Stimulated activated CD8-positive, alpha-beta memory T cell treated with anti-CD3 and anti-CD28 coated beads, Interleukin-15, amount 100 ng/mL, for 1 hour (primary cell): ENCODE results near the gene TANC1.

Experiments used
- DNase-seq: peaks from one replicate; pipeline ENCODE4 v3.0.0-alpha.2; 2020; ENCODE audit warnings: low read depth

The TANC1 gene

DNA sequence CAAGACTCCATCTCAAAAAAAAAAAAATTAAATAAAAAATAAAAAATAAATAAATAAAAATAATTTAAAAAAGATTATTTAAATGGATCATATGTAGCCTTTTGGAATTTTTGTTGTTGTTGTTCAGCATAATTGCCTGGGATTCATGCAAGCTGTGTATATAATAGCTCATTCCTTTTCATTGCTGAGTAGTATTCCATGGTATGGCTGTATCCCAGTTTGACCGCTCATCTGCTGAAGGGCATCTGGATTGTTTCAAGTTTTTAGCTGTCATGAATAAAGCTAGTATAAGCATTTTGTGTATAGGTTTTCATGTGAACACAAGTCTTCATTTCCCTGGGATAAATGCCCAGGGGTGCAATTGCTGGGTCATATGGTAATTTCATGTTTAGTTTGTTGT is 6.4 kb upstream of the TANC1 start:
- no peak for DNase-seq

DNA sequence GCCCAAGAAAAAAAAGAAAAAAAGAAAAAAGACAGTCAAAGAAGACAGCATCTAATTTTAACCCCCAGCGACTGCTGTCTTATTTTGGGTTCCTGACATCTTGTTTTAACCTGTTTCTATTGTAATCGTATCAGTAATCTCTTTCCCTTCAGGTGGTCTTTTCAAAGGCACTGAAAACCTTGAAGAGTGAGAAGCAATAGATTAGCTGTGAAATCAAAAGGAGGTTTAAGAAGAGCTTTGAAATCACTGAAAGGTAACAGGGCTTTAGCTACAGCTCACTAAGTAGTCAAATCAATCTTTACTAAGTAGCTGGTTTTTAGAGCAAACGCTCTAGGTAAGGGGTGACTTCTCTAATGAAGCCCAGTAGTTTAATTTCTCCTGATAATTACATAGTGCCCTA is 5.4 kb upstream of the TANC1 start:
- no peak for DNase-seq

DNA sequence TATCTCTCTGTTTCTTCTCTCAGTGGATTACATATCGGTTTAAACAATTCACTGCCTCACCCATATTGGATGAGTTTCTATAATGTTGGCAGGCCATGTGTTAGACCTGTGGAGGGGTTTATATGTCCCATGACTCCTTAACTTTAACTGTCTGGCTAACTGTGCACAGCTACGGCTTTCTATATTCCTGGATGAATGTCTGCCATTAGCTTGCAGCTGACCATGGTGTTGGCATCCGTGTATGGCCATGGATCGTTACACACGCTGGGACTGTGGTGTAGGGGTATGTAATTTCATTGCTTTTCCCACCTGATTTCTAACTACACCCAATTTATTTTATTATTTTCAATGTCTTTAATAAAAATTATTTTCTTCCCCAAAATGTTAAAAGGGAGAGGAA is 3.3 kb upstream of the TANC1 start:
- DNase-seq = no peak

DNA sequence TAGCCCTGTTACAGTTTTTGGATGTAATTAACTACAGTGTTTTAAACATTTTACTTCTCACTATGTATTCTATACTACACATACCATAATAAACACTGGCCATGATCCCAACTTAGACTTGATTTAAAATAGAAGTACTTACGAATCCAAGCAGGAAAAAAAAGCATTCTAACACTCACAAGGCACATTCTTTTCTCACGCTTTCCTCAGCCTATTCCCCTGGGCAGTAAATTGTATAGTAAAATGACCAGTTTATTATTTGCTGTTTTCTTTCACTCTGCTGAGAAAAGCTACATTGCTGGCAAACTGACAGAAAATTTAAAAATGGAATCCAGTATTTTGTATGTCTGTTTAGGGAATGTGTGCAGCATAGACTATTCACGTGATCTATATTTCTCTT is 2.8 kb upstream of the TANC1 start:
- DNase-seq = no peak

DNA sequence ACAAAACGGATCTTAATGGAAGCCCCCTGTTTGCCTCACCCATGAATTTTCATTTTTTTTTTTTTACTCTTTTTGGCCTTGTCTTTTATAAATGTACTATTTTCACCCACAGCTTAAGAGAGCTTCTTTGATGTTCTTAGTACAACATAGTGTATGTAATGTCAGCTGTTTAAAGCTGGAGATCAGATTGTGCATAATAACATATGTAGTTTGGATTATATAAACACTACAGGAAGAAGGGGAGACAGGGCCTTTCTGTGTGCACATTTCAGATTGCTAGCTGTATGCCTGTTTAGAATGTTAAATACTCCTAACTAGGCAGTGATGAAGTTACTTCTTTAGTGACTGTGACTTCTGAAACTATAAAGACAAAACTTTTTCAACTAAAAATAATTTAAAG is 2.1 kb upstream of the TANC1 start:
- no peak for DNase-seq

DNA sequence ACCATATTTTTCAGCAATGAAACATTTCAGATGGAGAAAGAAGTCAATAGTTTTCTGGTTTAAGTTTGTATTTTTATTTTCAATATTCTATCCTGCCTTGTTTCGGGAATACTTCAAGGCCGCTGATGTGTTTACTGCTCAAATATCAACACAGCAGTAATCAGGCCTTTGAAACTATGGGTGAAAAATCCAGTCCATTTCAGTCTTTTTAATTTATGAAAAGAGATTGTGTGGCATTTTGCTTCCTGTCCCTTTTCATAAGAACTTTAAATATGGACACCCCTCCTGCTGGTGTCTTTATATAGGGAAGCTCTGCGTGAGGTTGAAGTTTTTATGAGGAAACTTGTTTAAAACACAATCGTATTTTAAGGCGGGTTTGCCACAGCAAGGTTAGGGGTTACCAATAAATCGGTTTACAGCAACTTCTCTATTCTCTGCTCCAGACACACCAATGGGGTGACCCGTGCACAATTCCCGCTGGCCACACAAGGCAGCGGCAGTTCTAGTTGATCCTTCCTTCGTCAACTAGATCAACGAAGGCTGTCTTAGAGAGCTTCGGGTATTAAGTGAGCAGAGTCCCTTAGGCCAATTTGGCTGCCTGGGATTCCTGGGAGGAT is 1.2 kb upstream of the TANC1 start:
- no peak for DNase-seq

DNA sequence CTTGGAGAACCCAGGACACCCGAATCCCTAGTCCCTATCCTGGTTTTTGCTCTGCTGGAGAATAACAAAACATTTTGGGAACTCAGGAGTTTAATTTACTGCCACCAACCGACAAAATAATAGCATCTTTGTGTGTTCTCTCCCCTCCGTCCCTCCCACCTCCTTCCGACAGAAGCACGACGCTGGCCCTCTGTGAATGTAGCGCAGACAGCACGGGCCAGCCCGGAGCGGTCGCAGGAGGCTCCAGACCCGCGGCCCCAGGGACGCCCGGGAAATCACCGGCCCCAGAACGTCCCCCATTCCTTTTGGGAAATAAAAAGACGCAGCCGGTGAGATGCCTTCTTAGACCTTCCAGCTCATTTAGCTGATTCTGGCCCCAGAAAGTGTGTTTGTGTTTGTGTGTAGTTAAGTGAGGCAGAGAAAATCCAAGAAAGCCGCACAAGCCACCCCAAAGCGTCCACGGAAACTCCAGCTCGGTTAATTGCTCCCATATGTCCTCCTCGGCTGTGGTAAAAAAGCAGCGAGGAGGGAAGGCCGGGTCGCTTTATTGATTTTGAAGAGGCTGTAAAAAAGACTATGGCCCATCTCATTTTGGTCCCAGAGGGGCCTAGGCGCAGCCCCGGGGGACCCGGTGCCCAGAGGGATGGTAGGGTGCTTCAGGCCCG is 577 bp upstream of the TANC1 start:
- DNase-seq = no peak

DNA sequence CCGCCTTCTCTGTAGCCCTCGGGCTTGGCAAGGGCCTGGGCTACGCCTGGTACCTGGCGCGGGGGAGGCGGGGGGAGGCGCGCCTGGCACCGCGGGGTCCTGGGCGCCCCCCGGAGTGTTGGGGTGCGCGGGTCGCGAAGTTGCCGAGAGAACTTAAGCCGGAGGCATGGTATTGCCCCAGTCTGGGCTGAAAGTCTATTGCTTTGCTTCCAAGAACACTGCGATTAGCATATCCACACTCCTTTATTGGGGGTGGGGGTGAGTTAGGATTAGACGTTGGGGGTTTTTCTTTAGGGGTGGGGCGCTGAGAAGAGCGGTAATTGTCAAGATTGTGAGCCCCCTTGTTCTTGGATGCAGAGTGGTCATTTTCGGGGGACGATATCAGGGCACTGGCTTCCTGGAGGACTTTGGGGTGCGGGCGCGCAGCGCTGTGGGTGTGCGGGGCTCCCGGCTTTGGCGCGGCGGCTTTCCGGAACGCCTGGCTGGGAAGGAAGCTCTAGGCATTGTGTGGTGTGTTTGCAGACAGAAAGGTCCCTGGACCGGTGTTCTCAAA is 798 bp downstream of the TANC1 start:
- DNase-seq = no peak

DNA sequence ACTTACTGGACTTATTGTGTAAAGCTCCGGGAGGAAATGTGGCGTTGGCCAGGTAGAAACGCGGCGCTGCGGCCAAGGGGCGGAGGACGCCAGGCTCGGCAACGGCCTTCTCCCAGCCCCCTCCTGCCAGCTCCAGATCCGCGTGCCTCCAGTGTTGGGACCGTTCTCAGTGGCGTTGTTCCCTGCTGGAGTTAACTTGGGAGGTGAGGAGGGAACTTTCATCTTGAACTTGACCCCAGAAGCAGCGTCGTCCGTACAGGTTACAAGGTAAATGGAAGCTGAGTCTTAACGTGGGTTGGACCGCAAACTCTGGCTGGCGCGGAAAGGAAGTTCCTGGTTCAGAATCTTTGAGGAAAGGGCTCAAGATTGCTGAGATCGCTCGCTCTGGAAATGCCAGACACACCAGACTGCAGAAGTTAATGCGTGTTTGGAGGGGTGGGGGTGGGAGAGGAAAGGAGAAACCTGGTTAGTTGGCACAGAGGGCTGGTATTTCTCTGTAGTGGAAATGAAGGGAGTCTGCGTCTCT is 1.3 kb downstream of the TANC1 start:
- DNase-seq = no peak

DNA sequence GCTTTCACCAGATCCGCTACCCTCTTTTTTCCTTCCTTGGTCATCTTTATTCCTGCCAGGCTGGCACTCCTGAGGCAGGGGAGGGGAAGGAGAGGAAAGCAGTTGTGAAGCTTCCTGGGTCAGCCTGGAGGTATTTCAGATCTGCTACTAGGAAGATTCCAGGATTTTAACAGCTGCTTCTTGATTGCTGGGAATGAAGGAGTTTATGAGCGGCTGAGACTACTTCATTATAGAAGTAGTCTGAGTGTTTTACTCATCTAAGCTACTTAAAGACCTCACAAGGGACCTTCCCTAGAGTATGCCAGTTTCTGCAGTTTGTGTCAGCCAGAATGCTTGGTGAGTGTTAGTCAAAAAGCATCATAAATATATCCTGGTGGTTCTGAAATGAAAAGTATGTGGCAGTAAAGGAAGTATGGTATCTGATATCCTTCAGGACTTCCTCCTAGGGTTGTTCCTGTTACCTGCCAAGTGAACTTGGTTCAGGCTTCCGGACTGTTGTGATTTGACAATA is 1.9 kb downstream of the TANC1 start:
- DNase-seq = no peak

DNA sequence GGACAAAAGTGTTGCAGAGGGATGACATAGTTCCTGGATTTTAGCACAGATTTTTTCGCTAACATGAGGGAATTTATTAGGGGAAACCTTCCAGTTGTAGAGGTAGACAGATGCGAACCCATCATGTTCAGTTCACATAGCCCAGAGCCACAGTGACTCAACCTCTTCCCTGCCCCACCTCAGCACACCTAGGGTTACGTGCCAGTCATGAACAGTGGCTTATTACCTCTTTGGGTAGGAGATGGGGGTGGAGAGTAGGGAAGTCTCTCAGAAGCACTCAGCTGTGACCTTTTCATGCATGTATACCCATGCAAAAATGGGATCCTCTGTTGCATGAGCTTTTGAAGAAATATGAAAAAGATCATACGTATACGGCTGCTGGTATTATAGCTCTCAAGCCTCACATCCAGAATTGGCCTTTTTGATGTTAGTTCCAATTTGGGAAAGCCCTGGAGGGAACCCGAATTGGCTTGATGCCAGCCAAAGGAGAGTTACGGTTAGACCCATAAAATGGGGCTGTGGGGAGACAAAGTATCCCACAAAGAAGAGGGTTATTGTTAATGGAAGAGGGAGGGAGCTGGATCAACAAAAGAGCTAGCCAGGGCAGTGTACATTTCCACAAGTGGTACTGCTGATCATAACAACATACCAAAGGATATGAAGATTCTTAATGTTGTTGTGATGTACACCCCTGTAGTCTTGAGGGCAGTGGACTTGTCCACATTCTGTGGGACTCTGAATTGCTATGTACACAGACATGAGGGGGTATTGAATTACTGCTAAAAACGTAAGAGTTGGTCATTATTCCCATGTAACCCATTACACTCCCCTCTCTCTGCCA is 4.9 kb downstream of the TANC1 start:
- no peak for DNase-seq

DNA sequence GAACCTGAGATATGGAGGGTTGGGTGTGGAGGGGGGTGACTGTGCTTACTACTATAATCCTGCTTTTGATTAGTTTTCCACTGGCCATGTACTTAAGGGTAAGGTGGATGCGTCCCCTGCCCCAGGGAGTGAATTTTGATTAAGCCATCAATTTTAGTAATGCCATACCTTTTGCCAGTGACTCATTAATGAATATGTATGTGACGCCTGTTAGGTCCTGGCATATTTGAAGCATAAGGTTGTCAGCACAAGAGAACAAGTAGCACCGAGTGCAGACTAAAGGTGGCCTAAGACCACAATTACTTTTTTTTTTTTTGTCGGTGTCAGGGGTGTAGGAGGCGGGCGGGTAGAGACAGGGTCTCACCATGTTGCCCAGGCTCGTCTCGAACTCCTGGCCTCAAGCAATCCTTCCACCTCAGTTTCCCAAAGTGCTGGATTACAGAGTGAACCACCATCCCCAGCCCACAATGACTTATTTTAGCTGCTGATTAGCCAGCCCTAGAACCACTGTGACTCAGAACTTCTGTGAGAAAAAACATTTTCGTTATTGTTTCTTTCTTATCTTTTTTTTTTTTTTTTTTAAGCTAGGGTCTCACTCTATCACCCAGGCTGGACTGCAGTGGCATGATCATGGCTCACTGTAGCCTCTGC is 7.0 kb downstream of the TANC1 start:
- DNase-seq = no peak

DNA sequence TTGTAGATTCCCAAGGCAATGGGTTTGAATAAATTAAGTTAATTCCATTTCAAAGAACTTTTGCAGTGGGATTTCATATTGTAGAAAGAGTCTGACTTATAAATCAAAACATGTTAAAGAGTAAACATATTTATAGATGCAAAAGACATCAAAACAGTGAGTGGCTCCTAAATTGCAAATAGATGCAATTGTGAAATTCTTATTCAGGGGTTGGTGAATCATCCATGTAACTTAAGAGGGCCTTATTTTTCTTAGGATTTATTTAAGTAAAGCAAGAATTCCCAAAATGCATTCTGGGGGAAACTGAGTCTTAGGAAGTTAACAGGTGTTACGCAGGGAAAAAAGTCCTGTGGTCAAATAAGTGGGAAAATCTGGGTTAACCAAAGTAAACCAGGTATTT is 11.3 kb downstream of the TANC1 start:
- no peak for DNase-seq

DNA sequence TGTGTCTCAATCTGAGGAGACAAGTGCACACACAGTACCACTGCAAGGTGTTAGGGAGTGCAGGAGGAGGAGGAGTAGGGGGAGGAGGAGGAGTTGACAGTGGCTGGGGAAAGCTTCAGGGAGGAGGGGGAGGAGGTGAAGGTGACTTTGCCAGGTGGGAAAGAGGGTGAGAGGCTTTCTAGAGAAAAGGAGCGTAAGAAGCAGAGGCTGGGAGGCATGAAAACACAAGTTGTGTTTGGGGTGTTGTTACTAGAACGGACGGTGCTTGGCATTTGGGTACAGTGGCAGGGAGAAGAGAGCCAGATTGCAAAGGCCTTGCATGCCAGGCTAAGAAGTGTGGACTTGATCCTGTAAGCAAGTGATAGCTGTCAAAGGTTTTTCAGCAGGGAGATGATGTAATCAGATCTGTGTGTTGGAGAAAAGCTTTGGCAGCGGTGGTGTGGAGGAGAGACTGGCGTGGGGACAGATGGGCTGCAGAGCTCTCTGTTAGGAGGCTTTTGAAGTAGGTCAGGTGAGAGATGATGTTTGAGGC is 16.2 kb downstream of the TANC1 start:
- no peak for DNase-seq

DNA sequence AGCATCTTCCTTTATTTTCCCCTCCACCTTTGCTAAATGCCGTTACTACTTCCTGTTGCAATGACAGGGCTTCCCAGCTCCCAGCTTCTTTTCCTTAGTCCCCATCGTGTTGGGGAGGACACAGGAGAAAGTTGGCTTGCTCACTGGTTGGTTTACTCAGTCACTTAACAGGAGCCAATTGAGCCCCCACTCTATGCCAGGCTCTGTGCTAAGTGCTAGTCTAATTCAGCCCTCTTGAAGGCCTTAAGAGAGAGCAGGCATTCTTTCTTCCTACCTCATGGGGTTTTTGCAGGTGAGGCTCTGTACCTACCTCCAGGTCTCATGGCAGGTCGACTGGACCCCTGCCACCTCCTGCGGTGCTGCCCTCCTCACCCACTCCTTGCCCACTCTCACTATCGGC is 20.1 kb downstream of the TANC1 start:
- DNase-seq = no peak

DNA sequence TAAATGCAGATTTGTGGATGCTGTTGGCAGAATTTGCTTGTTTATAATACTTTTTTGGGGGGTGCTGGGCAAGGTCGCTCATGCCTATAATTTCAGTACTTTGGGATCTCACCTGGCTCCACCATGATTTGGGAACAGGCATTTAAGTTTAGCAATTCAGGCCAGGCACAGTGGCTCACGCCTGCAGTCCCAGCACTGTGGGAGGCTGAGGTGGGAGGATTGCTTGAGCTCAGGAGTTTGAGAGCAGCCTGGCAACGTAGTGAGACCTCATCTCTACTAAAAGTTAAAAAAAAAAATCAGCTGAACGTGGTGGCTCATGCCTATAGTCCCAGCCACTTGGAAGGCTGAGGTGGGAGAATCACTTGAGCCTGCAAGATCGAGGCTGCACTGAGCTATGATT is 20.7 kb downstream of the TANC1 start:
- DNase-seq = no peak

DNA sequence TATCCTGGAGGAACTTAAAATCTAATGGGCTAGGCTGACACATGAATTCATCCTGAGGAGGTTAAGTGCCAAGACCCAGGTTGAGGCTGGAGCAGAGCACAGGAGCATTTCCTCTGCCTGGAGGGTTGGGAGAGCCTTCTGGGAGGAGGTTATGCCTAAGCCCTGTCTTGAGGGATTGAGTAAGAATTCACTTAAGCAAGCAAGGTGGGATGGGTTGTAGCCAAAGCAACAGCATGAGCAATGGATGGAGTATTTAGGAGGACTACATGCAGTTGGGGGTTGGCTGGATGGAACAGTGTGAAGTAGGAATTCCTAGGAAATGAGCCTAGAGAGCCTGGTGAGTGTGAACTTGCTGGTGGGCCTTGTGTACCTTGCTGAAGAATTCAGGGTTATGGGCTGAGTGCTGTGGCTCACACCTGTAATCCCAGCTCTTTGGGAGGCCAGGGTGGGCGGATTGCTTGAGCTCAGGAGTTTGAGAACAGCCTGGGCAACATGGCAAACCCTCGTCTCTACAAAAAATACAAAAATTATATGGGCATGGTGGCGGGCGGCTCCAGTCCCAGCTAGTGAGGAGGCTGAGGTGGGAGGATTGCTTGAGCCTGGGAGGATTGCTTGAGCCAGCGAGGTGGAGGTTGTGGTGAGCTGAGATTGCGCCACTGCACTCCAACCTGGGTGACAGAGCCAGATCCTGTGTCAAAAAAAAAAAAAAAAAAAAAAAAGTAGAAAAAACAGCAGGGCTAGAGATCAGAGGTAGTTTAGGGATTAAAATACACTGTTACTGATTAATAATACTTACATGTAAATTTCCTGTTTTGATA is 22.2 kb downstream of the TANC1 start:
- no peak for DNase-seq

DNA sequence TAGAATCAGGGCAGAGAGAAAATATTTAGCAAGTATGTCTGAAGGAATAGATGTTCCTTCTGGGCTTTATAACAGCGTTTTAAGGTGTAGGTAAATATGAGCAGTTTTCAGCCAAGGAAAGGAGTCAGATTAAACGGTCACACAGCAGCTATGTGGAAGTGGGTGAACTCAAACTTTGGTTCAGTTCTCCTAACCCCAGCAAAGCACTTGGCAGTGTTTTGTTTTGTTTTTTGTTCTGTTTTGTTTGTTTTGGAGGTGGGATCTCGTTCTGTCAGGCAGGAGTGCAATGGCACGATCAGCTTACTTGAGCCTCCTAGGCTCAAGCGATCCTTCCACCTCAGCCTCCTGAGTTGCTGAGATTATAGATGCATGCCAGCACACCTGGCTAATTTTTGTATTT is 24.6 kb downstream of the TANC1 start:
- no peak for DNase-seq

DNA sequence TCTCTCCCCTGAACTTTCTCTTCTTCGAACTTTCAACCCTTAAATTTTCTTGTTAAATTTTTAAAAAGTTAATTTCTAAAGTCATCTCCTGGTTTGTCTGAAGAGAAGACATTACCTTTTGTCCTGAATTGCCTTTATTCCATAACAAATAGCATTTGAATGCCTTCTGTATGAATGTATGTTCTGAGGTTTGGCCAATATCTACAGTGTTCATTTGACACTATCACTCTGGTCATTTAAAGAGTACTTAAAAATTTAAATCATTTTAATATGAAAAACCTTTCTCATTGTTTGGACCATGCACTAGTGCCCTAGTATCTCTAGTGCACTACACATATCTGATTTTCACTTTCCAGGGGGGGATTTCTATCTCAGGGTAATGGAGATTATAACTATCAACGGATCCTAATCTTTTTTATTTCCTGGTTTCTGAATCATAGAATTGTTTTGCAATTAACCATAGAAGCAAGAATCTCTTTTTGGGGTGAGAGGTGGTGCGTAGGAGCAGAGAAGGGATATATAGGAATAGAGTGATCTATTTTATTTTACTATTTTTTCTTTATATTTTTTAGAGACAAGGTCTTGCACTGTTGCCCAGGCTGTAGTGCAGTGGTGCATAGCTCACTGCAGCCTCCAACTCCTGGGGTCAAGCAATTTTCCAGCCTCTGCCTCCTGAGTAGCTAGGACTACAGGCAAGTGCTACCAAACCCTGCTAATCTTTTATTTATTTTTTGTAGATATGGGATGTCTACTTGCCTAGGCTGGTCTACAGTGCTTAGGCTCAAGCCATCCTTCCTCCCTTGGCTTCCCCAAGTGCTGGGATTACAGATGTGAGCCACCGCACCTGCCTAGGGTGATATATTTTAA is 25.5 kb downstream of the TANC1 start:
- DNase-seq = no peak
